BJ (cell line): ENCODE data around the gene SEPHS1. TPM values are rescaled to one million over a fixed set of nuclear protein-coding genes. Genes with fewer than 3 reads are reported as not detected.

Experiments
- CTCF ChIA-PET: fragments of 350-600 bp; formaldehyde crosslinking; extraction: SDS; loops from one replicate; lab custom pipeline; 2021; ENCODE audit warnings: antibody characterized with exemption, inconsistent platforms; lab: Yijun Ruan, JAX
- POLR2A ChIA-PET: fragments of 300-600 bp; sonication (Branson Sonifier 250); formaldehyde crosslinking; extraction: SDS; loops from one replicate; lab custom pipeline; 2021; ENCODE audit warnings: antibody characterized with exemption; lab: Charles Lee
- DNase-seq: peaks from one replicate; pipeline ENCODE4 v3.0.0-alpha.2; 2011; ENCODE audit warnings: low read depth
- H3K27me3 ChIP-seq: 2 replicates; pipeline ENCODE4 v1.6.0; 2011; ENCODE audit warnings: low read length; ENCODE audit not compliant: control insufficient read depth, insufficient read depth
- H3K36me3 ChIP-seq: 2 replicates; pipeline ENCODE4 v1.5.1; 2011; ENCODE audit warnings: low read length; ENCODE audit not compliant: control insufficient read depth, insufficient read depth
- H3K4me3 ChIP-seq: 2 replicates; pipeline ENCODE4 v1.5.1; 2011; ENCODE audit warnings: low read depth, mild to moderate bottlenecking, control low read depth, low read length
- polyA plus RNA-seq: library from polyadenylated mRNA; depleted of rRNA; stranded (reverse); fragments of >200 nt; gene quantifications from 2 replicates; pipeline ENCODE4 v1.2.3, GENCODE V29; 2011
- TF ChIP-seq, protein P1 (sequence below): IDR thresholded peaks from 2 replicates; pipeline ENCODE4 v1.5.1; 2011; ENCODE audit warnings: low read depth, mild to moderate bottlenecking, control low read depth, inconsistent platforms, low read length, moderate library complexity; ENCODE audit not compliant: insufficient read depth

The SEPHS1 gene
- polyA plus RNA-seq, 1 experiment, result 41.9 TPM

DNA sequence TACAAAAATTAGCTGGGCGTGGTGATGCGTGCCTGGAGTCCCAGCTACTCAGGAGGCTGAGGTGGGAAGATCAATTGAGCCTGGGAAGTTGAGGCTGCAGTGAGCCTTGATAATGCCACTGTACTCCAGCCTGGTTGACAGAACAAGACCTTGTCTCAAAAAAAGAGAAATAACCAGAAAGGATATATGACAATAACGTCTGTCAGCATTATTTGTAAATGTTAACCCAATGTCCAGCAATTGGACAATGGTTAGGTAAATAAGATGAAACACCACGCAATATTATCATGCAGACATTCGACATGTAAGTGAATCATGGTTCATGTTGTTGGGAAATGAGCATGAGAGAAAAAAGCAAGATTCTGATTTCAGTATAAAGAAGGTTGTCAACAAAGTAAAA, 44.6 kb upstream of the SEPHS1 start:
- DNase-seq, result no peak
- POLR2A ChIA-PET, result no interaction called here
- TF ChIP-seq, protein P1, sequence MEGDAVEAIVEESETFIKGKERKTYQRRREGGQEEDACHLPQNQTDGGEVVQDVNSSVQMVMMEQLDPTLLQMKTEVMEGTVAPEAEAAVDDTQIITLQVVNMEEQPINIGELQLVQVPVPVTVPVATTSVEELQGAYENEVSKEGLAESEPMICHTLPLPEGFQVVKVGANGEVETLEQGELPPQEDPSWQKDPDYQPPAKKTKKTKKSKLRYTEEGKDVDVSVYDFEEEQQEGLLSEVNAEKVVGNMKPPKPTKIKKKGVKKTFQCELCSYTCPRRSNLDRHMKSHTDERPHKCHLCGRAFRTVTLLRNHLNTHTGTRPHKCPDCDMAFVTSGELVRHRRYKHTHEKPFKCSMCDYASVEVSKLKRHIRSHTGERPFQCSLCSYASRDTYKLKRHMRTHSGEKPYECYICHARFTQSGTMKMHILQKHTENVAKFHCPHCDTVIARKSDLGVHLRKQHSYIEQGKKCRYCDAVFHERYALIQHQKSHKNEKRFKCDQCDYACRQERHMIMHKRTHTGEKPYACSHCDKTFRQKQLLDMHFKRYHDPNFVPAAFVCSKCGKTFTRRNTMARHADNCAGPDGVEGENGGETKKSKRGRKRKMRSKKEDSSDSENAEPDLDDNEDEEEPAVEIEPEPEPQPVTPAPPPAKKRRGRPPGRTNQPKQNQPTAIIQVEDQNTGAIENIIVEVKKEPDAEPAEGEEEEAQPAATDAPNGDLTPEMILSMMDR, result no peak
- Histone ChIP-seq H3K36me3 (no peaks in the 10 kb centered on the region), H3K27me3 (peaks cover 6% of the 10 kb centered on the region; the same call in 1 of the 2 replicates), H3K4me3 (no peak overlapping the region)
- CTCF ChIA-PET, result no interaction called here

DNA sequence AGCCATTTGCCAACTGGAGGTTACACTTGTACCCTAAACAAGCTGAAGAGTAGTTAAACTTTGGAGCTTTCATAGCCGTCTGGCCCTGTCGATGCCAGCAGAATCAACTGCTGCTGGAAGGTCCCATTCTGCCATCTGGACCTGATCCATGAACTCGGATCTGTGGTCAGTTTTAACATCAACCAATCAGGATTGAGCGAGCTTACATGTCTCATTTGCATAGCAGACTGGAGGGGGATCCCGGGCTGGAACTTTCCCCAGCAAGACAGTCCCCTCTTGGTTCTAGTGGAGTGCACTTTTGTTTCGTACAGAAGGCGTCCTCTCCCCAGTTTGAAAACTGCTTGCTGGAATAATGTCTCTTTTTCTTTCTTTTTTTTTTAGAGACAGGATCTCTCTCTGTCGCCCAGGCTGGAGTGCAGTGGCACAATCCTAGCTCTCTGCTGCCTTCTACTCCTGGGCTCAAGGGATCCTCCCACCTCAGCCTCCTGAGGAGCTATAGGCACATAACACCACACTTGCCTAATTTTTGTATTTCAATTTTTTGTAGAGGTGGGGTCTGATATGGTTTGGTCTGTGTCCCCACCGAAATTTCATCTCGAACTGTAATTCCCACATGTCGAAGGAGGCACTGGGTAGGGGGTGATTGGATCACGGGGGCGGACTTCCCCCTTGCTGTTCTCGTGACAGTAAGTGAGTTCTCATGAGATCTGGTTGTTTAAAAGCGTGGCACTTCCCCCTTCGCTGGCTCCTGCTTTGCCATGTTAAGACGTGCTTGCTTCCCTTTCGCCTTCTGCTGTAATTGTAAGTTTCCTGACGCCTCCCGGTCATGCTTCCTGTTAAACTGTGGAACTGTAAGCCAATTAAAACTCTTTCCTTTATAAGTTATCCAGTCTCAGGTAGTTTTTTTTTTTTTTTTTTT, 42.8 kb upstream of the SEPHS1 start:
- no peaks in the 10 kb centered on the region for H3K36me3 ChIP-seq
- no peak overlapping the region for H3K4me3 ChIP-seq
- H3K27me3 ChIP-seq, result peaks cover 6% of the 10 kb centered on the region; the same call in 1 of the 2 replicates
- CTCF ChIA-PET, result interaction anchor here (1.2 kb wide), 1 partner anchor 19 kb away, joined by 3 read pairs; no protein-coding TSS in a partner anchor
- POLR2A ChIA-PET, result no interaction called here
- TF ChIP-seq, protein P1, result no peak
- no peak for DNase-seq

DNA sequence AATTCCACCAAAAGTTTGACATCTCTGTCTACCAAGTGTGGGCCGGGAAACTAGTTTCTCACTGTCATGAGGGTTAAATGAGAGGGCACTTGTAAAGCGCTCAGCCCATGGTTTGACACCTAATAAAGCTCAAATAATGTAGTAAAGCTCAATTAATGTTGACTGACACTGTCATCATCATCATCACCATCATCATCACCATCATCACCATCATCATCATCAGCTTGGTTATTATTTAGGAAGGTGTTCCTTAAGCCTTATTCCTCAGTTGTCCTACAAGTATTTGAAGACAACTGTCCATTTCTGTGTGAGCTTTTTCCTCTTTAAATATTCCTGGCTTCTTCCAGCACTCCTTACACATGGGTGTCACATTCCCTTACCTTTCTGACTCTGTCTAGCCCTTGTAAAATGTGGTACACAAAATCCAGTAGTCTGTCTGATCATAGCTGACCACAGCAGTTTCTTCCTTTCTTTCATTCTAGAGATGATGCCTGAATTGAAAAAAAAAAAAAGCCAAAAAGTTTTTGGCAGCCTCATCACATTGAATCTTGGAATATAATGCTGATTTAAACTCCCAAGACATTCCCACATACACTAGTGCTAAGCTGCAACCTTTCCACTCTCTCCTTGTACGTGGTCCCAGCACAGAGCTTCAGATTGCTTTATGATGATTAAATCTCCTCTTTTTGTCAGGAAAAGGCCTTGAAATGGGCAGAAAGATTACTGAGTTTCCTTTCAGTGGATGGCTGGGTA, 40.6 kb upstream of the SEPHS1 start:
- TF ChIP-seq, protein P1, result no peak

DNA sequence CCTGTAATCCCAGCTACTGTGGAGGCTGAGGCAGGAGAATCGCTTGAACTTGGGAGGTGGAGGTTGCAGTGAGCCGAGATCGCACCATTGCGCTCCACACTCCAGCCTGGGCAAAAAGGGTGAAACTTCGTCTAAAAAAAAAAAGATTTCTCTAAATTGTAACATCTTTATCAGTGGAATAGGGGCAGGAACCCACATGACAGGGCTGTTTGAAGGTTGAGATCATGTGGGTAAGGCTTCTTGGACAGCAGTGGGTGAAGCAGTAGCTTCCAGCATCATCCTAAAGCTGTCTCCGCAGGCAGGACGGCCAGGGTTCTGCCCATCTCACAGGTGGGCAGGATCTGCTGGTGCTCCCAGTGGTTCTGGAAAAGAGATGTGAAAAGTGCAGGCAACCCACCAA, 37.9 kb upstream of the SEPHS1 start:
- Histone ChIP-seq H3K4me3 (no peak overlapping the region), H3K36me3 (no peaks in the 10 kb centered on the region), H3K27me3 (peaks cover 16% of the 10 kb centered on the region)
- TF ChIP-seq, protein P1, result no peak
- DNase-seq, result no peak
- POLR2A ChIA-PET, result no interaction called here
- CTCF ChIA-PET, result interaction anchor here (4.8 kb wide), 1 partner anchor 14 kb away, joined by 21 read pairs; no protein-coding TSS in a partner anchor

More for the DNA sequence above, 40.6 kb upstream of the SEPHS1 start:
- Histone ChIP-seq H3K36me3 (no peaks in the 10 kb centered on the region), H3K27me3 (peaks cover 7% of the 10 kb centered on the region; the same call in 1 of the 2 replicates), H3K4me3 (no peak overlapping the region)
- CTCF ChIA-PET, result interaction anchor here (1.0 to 1.5 kb wide), 4 partner anchors 12 to 52 kb away, joined by 3 to 4 read pairs (median 4); no protein-coding TSS in a partner anchor
- POLR2A ChIA-PET, result no interaction called here
- no peak for DNase-seq

DNA sequence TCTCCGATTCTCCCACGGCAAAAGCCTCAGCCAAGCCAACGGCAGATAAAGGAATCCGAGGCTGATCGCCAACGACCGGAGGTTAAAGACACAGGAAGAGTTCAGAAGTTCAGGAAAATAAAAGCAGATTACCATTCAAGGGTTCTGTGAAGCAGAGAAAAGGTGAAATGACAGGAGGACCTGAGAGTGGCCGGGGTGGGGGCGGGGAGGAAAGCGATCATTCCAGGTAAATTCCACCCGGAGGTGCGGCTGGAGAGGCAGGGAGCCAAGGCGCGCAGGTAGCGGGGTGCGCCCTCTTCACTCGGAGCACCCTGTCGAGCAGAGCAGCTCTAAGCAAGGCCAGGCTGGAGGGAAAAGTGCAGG, 35.3 kb upstream of the SEPHS1 start:
- DNase-seq, result no peak
- H3K27me3 ChIP-seq, result peaks cover 12% of the 10 kb centered on the region
- H3K4me3 ChIP-seq, result no peak overlapping the region
- ChIA-PET CTCF (interaction anchor here (4.8 kb wide), 1 partner anchor 11 kb away, joined by 21 read pairs; no protein-coding TSS in a partner anchor), POLR2A (no interaction called here)
- TF ChIP-seq, protein P1, result no peak
- no peaks in the 10 kb centered on the region for H3K36me3 ChIP-seq
